Loucy (cell line): ENCODE measurements around the gene SHCBP1.

Experiments used
- EZH2phosphoT487 ChIP-seq: fragments of 200-600 bp; IDR thresholded peaks from 2 replicates; pipeline ENCODE4 v1.6.1; 2018; ENCODE audit warnings: antibody characterized with exemption, mild to moderate bottlenecking, moderate library complexity, borderline replicate concordance
- TF ChIP-seq, protein P1 (sequence below): fragments of 200-600 bp; sonication (generic); conservative IDR thresholded peaks from 2 replicates; pipeline ENCODE4 v1.5.1; 2014; ENCODE audit warnings: mild to moderate bottlenecking, antibody characterized with exemption, low read length

DNA sequence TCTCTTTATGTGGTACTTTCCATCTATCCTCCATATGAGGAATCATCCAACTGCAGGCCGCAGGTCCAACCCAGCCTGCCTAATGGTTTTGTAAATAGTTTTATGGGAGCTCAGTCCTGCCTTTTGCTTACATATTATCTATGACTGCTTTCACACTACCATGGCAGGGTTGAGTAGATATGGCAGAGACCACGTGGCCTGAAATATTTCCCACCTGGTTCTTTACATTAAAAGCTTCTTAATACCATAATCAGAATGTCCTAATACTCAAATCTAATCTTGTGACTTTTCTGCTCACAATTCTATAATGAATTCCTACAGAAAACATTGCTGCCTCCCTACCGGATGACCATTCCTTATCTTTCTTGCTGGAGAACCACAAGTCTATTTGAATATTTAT lies 71.7 kb downstream of the SHCBP1 start:
- TF ChIP-seq, protein P1, sequence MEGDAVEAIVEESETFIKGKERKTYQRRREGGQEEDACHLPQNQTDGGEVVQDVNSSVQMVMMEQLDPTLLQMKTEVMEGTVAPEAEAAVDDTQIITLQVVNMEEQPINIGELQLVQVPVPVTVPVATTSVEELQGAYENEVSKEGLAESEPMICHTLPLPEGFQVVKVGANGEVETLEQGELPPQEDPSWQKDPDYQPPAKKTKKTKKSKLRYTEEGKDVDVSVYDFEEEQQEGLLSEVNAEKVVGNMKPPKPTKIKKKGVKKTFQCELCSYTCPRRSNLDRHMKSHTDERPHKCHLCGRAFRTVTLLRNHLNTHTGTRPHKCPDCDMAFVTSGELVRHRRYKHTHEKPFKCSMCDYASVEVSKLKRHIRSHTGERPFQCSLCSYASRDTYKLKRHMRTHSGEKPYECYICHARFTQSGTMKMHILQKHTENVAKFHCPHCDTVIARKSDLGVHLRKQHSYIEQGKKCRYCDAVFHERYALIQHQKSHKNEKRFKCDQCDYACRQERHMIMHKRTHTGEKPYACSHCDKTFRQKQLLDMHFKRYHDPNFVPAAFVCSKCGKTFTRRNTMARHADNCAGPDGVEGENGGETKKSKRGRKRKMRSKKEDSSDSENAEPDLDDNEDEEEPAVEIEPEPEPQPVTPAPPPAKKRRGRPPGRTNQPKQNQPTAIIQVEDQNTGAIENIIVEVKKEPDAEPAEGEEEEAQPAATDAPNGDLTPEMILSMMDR = no peak
- no peak for TF ChIP-seq EZH2phosphoT487
